ENCODE data around the gene TMEM221.

The TMEM221 gene

DNA sequence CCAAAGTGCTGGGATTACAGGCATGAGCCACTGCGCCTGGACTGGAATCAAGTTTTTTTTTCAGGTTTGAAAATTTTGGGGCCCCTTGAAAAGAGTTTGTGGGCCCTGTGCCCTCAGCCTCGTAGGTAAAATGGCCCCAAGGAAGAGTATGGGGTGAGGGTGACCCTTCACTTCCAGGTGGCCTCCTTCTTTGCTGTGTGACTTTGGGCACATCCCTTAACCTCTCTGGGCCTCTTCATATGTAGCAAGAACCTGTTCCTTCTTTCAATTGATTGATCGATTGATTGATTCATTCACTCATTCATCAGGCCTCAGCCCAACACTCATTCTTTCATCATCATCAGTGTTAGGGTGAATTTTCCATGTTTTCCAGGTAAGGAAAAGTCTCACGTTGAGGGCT lies 3.4 kb upstream of the TMEM221 start:
- DNase-seq (ENCODE audit: low read depth, low spot score) = no peak
- Histone ChIP-seq H3K27me3 (ENCODE audit: insufficient read depth, insufficient read length) (peaks cover 34% of the 10 kb centered on the region), H3K4me3 (ENCODE audit: insufficient read length, low read depth) (no peak overlapping the region), H3K9ac (ENCODE audit: insufficient read length, low read depth) (no peak overlapping the region), H3K9me3 (ENCODE audit: insufficient read depth, low read length) (peaks cover 3% of the 10 kb centered on the region; the same call in 1 of the 2 replicates), H3K36me3 (ENCODE audit: insufficient read depth, insufficient read length, low read length) (no peaks in the 10 kb centered on the region), H3K4me1 (ENCODE audit: insufficient read depth, insufficient read length) (peaks cover 10% of the 10 kb centered on the region)
- TF ChIP-seq YY1 (IDR thresholded peaks at IDR 0.05; ENCODE audit: insufficient read depth, insufficient read length) (no peak), SUZ12 (IDR thresholded peaks at IDR 0.05; ENCODE audit: extremely low read depth, insufficient read depth, insufficient read length) (no peak)

DNA sequence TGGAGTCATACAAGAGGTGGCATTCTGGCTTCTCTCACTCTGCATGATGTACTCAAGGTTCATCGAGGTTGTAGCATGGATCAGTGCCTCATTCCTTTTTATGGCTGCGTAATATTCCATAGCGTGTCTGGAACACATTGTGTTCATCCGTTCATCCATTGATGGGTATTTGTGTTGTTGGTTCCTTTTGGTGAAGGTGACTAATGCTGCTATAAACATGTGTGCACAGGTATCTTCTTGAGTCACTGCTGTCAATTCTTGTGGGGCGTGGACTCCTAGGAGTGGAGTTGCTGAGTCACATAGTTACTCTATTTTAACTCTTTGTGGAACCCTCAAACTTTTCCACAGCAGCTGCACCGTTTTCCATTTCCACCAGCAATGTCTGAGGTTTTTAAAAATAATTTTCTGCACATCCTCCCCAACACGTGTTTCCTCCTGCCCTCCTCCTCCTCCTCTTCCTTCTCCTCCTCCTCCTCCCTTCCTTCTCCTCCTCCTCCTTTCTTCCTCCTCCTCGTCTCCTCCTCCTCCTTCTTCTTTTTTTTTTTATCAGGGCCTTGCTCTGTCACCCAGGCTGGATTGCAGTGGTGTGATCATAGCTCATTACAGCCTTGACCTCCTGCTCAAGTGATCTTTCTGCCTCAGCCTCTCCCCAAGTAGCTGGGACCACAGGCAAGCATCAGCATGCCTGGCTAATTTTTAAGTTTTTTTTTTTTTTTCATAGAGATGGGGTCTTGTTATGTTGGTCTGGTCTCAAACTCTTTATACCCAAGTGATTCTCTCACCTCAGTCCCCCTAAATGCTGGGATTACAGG lies 2.0 kb upstream of the TMEM221 start:
- DNase-seq (ENCODE audit: low read depth, low spot score) = no peak
- Histone ChIP-seq H3K36me3 (ENCODE audit: insufficient read depth, insufficient read length, low read length) (no peaks in the 10 kb centered on the region), H3K4me3 (ENCODE audit: insufficient read length, low read depth) (no peak overlapping the region), H3K9me3 (ENCODE audit: insufficient read depth, low read length) (peaks cover 3% of the 10 kb centered on the region; the same call in 1 of the 2 replicates), H3K27me3 (ENCODE audit: insufficient read depth, insufficient read length) (peaks cover 44% of the 10 kb centered on the region), H3K4me1 (ENCODE audit: insufficient read depth, insufficient read length) (peaks cover 7% of the 10 kb centered on the region), H3K9ac (ENCODE audit: insufficient read length, low read depth) (no peak overlapping the region)
- TF ChIP-seq YY1 (IDR thresholded peaks at IDR 0.05; ENCODE audit: insufficient read depth, insufficient read length) = no peak
- TF ChIP-seq ZNF274 (IDR thresholded peaks at IDR 0.05; ENCODE audit: low read depth, low read length) = no peak
- no peak for TF ChIP-seq SUZ12 (IDR thresholded peaks at IDR 0.05; ENCODE audit: extremely low read depth, insufficient read depth, insufficient read length)

- H3K9me3 ChIP-seq (ENCODE audit: insufficient read depth, low read length) = no peaks in the 10 kb centered on the region
- no peak for DNase-seq (ENCODE audit: low read depth, low spot score)
- H3K36me3 ChIP-seq (ENCODE audit: insufficient read depth, insufficient read length, low read length) = no peaks in the 10 kb centered on the region
- H3K9ac ChIP-seq (ENCODE audit: insufficient read length, low read depth) = peak overlapping the region; percentile 76
- H3K4me3 ChIP-seq (ENCODE audit: insufficient read length, low read depth) = peak overlapping the region; percentile 51
- TF ChIP-seq ZNF274 (IDR thresholded peaks at IDR 0.05; ENCODE audit: low read depth, low read length) (no peak), YY1 (IDR thresholded peaks at IDR 0.05; ENCODE audit: insufficient read depth, insufficient read length) (no peak), SUZ12 (IDR thresholded peaks at IDR 0.05; ENCODE audit: extremely low read depth, insufficient read depth, insufficient read length) (no peak)
- H3K4me1 ChIP-seq (ENCODE audit: insufficient read depth, insufficient read length) = peaks cover 5% of the 10 kb centered on the region
- H3K27me3 ChIP-seq (ENCODE audit: insufficient read depth, insufficient read length) = peaks cover 34% of the 10 kb centered on the region
These were observed 751 bp downstream of the TMEM221 start for GRCh38 chr19:17447704-17448130.

DNA sequence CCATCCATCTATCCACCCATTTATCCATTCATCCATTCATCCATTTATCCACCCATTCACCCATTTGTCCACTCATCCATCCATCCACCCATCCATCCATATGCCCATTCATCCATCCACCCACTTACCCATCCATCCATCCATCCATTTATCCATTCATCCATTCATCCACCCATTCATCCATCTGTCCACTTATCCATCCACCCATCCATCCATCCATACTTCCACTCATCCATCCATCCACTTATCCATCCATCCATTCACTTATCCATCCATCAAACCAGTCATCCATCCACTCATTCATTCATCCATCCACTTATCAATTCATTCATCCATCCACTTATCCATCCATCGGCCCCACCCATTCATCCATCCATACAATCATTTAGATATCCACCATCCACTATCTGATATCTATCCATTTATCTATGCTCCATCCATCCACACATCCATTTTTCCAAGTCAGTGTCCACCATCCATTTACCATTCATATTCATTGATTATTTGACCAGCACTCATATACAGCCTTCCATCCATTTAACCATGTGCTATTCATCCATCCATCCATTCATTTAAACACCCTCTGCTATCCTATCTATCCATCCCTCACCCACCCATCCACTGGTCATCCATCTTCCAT lies 2.8 kb downstream of the TMEM221 start:
- Histone ChIP-seq H3K4me3 (ENCODE audit: insufficient read length, low read depth) (no peak overlapping the region), H3K27me3 (ENCODE audit: insufficient read depth, insufficient read length) (peaks cover 34% of the 10 kb centered on the region), H3K9me3 (ENCODE audit: insufficient read depth, low read length) (no peaks in the 10 kb centered on the region), H3K36me3 (ENCODE audit: insufficient read depth, insufficient read length, low read length) (no peaks in the 10 kb centered on the region), H3K9ac (ENCODE audit: insufficient read length, low read depth) (no peak overlapping the region), H3K4me1 (ENCODE audit: insufficient read depth, insufficient read length) (peaks cover 5% of the 10 kb centered on the region)
- DNase-seq (ENCODE audit: low read depth, low spot score) = no peak
- TF ChIP-seq SUZ12 (IDR thresholded peaks at IDR 0.05; ENCODE audit: extremely low read depth, insufficient read depth, insufficient read length) (no peak), ZNF274 (IDR thresholded peaks at IDR 0.05; ENCODE audit: low read depth, low read length) (no peak), YY1 (IDR thresholded peaks at IDR 0.05; ENCODE audit: insufficient read depth, insufficient read length) (no peak)

DNA sequence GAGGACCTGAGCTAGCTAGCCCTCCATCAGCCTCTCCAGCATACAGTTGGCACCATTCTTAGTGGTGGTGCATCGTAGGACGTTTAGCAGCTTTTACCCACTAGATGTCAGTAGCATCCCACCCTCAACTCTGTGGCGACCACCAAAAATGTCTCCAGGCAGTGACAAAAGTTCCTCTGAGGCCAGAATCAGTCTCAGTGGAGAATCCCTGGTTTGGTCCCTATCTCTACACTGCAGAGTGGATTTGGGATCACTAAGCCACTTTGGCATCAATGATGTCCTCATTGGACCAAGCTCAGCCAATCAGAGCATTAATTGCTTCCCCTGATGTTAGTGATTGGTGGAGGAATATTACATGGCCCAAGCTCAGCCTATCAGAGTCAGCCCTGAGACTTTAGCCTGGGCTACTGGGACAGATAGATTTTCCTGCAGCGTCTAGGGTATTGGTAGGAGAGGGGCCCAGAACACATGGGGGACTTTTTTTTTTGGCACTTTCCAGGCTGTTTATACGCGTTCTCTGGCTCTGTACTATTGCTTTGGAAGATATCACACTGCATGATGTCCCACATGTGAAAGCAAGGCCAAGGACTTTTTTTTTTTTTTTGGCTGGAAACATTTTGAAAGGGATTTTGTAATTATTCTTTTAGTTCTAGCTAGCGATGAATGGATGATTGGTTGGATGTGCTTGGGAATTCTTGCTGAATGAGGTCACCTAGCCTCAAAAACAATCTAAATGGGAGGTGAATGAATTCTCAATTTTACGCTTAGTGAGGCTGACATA lies 7.0 kb downstream of the TMEM221 start:
- peaks cover 7% of the 10 kb centered on the region for H3K27me3 ChIP-seq (ENCODE audit: insufficient read depth, insufficient read length)
- DNase-seq (ENCODE audit: low read depth, low spot score) = no peak
- no peaks in the 10 kb centered on the region for H3K9me3 ChIP-seq (ENCODE audit: insufficient read depth, low read length)
- TF ChIP-seq YY1 (IDR thresholded peaks at IDR 0.05; ENCODE audit: insufficient read depth, insufficient read length) (no peak), SUZ12 (IDR thresholded peaks at IDR 0.05; ENCODE audit: extremely low read depth, insufficient read depth, insufficient read length) (no peak), ZNF274 (IDR thresholded peaks at IDR 0.05; ENCODE audit: low read depth, low read length) (no peak)
- no peaks in the 10 kb centered on the region for H3K36me3 ChIP-seq (ENCODE audit: insufficient read depth, insufficient read length, low read length)
- no peaks in the 10 kb centered on the region for H3K4me1 ChIP-seq (ENCODE audit: insufficient read depth, insufficient read length)
- H3K9ac ChIP-seq (ENCODE audit: insufficient read length, low read depth) = no peak overlapping the region
- H3K4me3 ChIP-seq (ENCODE audit: insufficient read length, low read depth) = no peak overlapping the region

GRCh38 chr19:17436874-17437267 lies 11.6 kb downstream of the TMEM221 start:
- no peaks in the 10 kb centered on the region for H3K9me3 ChIP-seq (ENCODE audit: insufficient read depth, low read length)
- H3K36me3 ChIP-seq (ENCODE audit: insufficient read depth, insufficient read length, low read length) = no peaks in the 10 kb centered on the region
- TF ChIP-seq ZNF274 (IDR thresholded peaks at IDR 0.05; ENCODE audit: low read depth, low read length) = no peak
- no peak for TF ChIP-seq SUZ12 (IDR thresholded peaks at IDR 0.05; ENCODE audit: extremely low read depth, insufficient read depth, insufficient read length)
- TF ChIP-seq YY1 (IDR thresholded peaks at IDR 0.05; ENCODE audit: insufficient read depth, insufficient read length) = no peak
- H3K4me1 ChIP-seq (ENCODE audit: insufficient read depth, insufficient read length) = no peaks in the 10 kb centered on the region
- H3K9ac ChIP-seq (ENCODE audit: insufficient read length, low read depth) = no peak overlapping the region
- DNase-seq (ENCODE audit: low read depth, low spot score) = no peak
- H3K27me3 ChIP-seq (ENCODE audit: insufficient read depth, insufficient read length) = no peaks in the 10 kb centered on the region
- H3K4me3 ChIP-seq (ENCODE audit: insufficient read length, low read depth) = no peak overlapping the region
